HG03378 (cell line): Measurements from ENCODE around the gene MRPL44.
A peak's percentile ranks its signal among the peaks of the same experiment; 100 is the strongest.

Experiments used
- ATAC-seq: cut with Tn5 transposase; IDR thresholded peaks from one replicate; pipeline ENCODE4 v1.9.1; 2021; ENCODE audit warnings: mild to moderate bottlenecking, moderate library complexity; ENCODE audit not compliant: unreplicated experiment

MRPL44 gene

DNA sequence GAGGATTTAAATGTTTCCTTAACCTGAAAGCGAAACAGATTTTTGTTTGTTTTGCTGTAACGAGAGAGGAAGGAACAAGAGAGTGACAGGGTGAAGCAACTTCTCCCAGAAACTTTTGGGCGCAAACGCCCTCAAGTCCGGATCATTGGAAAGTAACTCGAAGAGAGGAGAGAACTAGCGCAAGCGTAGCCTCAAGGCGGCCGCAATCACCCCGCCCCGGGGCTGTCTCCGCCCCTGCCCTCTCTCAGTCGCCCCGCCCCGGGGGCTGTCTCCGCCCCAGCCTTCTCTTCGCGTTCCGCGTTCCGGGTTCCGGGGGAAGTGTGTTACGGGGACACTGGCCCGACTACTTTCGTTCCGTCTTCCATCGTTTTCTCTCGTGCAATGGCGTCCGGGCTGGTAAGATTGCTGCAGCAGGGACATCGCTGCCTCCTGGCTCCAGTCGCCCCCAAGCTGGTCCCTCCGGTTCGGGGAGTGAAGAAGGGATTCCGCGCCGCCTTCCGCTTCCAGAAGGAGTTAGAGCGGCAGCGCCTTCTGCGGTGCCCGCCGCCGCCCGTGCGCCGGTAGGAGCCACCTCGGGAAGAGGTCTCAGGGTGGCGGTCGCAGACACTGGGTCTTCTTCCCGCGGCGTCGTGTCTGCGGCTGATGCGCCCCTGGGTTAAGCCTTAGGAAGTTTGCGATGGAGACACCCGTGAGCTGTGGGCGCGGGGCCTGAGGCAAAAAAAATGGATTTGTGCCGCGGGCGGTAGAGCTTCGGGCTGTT lies at the start of gene MRPL44:
TSS of gene MRPL44 (plus strand) at position 372 of the 760 bp plus-strand sequence. CDS start at position 382, 10 bp downstream.
- peak; percentile 79 for ATAC-seq

DNA sequence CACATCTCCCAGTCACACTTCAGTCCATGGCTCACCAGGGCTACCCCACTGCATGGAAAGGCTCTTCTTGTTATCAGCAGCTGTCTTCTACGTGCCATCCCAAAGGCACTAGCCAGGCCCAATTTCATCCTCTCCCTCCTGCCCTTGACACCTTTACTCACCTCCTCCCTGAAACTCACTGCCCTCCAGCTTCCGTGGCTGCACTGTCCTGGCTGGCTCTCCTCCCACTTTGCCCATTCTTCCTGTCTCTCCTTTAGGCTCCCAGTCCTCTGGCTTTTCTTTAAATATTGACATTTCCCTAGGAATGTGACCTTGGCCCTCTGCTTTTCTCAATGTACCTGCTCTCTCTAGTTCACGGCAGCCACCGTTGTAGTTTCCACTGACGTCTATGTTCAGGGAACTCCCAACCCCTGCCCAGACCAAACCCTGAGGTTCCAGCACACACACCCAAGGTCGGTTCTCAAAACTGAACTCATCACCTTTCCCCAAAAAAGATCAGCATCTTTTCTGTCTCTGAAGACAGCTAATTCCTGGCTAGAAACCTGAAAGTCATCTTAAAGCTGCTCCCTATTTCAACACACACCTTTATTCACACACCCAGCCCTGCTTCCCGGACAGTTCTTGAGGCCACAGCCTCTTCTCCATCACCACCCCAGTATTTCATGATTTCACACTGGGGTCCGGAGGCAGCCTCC lies 48.8 kb upstream of the MRPL44 start:
- ATAC-seq: no peak

DNA sequence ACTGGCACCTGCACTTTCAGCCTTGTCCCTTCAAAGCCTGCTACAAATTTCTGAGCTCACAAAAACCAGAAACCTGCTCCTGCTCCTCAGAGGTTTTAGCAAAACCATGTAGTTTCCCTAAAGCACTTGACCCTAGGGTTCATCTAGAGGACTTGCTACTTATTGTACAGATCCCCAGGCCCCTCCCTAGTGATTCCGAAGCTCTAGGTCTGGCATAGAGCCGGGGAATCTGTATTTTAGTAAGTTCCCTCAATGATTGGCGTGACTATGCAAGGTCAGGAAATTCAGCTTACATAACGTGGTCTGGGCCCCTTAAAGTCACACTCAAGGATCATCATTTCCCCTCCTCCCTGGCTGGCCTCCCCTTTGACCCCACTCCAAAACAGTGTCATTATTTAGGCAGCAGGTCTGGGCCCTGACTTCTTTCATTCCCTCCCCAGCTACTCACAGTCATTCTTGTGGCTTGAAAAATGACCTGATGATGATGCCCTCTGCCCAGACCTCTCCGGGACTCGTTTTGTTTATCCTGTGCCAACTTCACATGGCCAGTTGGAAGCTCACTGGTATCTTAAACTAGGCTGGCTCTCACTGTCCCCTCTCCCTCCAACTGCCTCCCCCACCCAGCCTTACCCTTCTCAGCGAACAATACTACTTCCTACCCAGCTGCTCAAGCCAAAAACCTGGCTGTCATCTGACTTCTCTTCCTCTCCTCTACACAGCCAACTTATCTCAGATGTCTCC lies 48.1 kb upstream of the MRPL44 start:
- ATAC-seq: no peak

DNA sequence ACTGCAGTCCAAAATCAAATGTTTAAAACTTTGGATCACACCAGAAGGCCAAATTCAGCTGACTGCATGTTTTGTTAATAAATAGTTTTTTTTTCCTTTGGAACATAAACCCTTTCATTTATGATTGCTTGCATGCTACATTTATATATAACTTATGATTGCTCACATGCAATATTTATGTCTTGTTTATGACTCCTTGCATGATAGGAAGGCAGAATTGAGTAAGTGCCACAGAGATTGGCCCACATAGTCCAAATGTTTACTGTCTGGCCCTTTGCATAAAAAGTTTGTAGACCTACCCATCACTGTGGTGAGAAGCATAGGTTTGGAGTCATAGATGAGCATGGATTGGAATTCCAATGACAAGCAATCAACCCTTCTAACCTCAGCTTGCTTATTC lies 42.9 kb upstream of the MRPL44 start:
- ATAC-seq: no peak

DNA sequence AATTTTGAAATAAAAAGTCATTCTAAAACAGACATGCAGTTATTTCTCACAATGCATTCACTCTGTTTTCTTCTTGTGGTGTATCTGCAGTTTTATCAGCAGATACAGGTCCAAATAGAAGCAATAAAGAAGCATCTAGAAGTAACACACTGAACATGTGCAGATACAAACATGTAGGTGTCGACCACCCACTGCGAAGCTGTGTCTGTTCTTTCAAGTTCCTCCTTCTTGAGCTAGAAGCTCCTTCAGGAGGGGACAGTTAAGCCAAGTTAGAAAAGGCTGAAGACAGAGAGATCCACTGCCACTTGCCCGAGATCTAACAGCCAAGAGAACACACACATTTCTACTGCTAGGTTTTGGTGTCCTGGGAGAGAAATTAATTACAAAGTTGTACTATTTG lies 42.2 kb upstream of the MRPL44 start:
- ATAC-seq: no peak

DNA sequence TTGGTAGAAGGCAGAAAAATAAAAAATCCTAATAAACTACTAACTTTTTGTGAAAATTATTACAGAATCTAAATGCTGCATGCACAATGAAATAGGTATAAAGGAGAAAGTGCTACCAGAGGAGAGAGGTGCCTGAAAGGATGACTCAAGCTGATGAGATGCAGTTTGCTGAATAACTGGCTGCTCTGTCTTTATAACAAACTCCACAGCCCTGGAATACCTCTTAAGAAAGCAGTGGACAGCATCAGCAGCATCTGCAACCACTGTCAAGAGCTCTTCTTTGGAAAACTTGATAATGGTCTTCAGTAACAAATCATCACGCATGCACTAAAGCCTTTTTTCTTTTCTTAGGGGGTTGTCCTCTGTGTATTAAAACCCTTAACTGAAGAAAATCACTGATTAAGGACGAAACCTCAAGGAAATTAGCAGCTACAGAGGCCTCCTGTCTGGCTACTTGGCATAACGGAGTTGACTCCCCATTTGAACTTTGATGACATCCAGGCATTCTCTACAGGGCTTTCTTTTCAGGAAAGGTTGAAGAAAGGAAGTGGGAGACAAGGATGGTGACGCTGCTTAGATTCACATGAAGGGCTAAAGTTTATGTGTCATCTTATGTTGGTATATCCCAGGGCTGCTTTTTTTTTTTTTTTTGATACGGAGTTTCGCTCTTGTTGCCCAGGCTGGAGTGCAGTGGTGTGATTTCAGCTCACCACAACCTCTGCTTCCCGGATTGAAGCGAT lies 40.9 kb upstream of the MRPL44 start:
- no peak for ATAC-seq

DNA sequence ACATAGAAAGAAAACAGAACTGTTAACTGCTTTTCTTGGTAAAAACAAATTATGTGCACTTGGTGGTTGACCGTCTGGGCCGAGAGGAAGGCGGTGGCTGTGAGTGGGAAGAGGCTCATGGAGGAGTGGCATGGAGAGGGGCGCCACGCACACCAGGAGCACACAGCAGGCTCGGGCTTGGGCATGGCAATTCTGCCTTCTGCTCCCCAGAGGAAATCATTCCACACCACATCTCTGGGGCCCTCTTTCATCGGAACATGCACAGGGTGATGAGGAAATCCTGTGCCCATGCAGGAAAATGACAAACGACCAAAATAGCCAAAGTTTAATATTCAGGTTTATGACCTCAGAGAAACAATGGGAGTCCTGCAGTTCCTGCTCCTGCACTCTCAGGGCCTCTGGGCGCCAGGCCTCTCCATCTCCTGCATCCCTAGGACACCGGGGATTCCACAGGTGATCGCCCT lies 38.6 kb upstream of the MRPL44 start:
- ATAC-seq: no peak

DNA sequence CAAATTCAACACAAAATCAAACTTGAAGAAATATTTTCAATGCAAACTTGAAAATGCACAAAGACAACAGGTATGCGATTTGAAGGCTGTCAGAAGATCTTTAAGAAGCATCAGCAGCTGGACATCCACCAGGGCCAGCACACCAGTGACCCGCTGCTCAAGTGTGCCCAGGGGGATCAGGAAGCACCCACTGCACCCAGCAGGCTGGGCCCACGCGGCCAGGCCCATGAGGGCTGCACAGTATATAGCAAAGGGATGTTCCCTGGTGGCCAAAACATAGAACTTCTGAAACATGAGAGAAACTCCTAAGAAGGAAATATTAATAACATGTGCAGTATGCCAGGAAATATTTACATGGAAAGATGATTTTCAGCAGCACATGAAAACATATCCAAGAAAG lies 37.2 kb upstream of the MRPL44 start:
- no peak for ATAC-seq

DNA sequence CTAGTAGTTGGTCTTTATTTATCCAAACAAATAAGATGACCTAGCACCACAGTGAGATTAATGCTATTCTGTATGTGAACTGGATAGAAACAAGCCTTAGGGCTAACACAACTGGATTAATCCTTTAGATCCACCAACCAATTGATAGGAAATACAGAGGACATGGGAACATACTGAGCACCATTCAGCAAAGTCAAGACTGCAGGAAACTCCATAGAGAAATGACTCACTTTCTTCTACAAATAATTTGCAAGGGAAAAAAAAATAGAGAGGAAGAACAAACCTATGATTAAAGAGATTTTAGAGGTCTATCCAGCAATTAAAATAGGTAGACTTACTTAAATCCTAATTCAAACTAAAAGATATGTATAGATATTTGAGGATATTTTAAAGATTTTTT lies 36.1 kb upstream of the MRPL44 start:
- no peak for ATAC-seq

DNA sequence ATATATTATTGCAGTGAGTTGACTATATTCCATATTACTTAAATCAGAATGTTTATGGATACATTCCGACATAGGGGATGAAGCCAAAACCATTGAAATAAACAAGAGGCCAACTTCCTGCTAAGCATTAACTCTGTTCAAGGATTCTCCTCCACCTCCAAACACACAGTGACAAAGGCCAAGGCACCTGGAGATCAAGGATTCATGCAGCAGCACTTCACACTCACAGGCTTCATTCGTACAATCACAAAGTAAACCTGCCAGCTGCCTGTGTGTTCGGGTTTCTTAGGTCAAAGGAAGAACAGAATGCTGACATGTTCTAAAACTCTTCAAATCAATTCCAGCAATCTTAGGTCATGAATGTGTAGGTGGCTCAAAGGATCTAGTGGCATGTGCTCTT lies 35.0 kb upstream of the MRPL44 start:
- ATAC-seq: no peak

DNA sequence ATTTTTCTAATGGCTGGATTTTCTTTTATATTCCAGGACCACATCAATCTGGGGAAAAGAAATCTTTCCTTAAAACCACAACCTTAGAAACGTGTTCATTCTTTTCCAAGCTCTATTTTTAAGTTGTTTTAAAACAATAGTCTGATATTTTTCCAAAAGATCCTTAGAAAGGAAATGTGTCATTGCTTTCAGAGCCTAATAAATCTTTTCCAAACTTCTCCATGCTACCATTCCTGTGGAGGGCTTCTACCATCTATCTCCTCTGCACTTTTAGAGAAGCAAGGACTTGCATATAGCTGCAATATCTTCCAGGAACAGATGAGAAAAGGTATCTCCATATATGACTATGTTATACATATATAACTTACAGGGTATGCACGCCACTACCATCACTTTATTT lies 33.3 kb upstream of the MRPL44 start:
- ATAC-seq: no peak

DNA sequence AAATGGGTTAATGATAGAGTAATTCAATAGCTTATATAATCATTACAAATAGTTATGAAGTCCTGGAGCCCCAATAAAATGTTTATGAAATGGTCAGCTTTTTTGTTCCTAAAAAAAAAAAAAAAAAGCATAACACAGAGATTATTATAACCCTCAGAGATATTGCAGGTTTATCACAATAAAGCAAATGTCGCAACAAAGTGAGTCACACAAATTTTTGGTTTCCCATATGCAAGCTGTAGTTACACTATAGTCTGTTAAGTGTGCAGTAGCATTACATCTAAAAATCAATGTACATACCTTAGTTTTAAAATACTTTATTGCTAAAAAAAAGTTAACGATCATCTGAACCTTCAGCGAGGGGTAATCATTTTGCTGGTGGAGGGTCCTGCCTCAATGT lies 32.2 kb upstream of the MRPL44 start:
- no peak for ATAC-seq

DNA sequence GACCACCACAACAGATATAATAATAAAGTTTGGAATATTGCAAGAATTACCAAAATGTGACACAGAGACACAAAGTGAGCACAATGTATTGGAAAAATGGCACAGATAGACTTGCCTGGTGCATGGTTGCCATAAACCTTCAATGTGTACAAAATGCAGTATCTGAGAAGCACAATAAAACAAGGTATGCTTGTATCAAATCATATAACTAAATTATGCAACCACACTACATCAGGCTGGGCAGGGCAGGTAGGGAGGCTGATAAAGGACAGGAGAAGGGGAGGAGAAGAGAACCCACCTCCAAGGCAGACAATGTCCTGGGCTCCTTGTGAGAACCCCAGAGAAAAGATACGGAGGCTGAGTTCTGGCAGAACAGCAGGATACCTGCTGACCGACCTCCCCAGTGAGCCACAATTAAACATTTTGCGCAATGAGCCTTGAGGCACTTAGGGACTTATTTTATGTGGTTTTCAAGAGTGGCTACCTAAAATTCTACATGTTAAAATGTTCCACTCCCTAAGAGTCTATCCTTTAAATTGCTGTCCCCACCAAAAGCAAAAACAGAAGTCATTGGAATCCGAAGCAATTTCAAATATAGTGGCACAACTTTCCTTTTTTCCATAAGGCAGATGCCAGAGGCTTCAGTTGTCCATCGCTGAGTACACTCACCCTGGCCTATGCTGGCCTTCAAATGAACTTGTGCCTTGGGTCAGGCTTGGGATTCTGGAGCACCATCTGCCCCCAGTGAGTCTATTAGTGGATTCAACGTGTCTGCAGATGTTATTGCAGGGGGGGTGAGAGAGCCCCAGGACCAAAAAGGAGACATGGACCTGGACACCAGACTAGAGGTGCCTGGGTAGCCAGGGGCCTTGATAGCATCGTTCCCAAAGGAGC lies 28.9 kb upstream of the MRPL44 start:
- no peak for ATAC-seq

DNA sequence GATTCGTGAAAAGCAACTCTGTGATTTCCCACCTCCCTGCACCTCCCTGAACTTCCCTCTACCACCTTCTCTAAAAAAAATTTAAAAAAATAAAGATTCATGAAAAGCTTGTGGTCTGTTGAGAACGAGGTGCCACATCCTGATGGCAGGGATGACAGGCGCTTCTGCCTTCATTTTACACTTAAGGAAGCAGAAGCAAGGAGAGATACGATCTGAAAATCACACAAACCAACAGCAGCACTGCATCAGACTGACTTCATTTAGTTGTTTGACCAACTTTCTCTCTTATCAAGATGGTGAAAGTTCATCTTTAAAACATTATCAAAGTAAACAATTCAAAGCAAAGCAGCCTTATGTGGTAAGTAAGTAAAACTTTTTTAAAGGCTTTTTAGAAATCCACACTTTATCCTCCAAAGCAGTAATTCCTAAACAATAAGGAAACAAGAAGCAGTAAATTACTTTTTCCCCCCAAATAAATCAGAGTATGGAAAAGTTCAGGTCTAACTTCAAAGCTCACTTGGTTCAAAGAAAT lies 27.6 kb upstream of the MRPL44 start:
- ATAC-seq: no peak

DNA sequence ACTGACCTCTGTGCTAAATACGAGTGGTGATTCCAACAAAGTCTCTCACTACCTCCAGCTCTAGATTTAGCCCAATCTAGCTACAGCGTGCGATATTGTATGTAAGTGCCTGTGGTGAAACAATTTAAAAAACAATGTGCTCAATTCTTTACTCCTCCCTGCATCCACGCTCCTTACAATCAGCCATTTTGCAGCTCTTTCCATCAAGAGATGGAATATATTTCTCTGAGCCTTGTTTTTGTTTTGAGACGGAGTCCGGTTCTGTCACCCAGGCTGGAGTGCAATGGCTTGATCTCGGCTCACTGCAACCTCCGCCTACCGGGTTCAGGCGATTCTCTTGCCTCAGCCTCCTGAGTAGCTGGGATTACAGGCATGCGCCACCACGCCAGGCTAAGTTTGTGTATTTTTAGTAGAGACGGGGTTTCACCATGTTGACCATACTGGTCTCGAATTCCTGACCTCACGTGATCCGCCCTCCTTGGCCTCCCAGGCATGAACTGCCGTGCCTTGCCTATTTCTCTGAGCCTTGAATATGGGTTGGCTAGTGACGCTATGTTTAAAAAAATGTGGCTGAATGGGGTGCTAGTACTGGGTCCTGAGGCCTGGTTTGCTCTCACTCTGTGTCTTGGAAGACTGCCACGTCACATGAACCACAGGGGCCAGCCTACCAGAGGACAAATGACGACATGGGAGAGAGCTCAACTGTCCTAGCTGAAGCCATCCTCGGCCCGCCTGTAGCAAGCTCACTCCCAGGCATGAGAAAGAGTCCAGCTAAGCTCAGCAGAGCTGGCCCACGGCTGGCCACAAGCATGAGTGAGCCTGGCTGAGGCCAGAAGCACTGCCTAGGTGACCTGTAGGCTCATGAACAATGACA lies 26.9 kb upstream of the MRPL44 start:
- ATAC-seq: no peak

DNA sequence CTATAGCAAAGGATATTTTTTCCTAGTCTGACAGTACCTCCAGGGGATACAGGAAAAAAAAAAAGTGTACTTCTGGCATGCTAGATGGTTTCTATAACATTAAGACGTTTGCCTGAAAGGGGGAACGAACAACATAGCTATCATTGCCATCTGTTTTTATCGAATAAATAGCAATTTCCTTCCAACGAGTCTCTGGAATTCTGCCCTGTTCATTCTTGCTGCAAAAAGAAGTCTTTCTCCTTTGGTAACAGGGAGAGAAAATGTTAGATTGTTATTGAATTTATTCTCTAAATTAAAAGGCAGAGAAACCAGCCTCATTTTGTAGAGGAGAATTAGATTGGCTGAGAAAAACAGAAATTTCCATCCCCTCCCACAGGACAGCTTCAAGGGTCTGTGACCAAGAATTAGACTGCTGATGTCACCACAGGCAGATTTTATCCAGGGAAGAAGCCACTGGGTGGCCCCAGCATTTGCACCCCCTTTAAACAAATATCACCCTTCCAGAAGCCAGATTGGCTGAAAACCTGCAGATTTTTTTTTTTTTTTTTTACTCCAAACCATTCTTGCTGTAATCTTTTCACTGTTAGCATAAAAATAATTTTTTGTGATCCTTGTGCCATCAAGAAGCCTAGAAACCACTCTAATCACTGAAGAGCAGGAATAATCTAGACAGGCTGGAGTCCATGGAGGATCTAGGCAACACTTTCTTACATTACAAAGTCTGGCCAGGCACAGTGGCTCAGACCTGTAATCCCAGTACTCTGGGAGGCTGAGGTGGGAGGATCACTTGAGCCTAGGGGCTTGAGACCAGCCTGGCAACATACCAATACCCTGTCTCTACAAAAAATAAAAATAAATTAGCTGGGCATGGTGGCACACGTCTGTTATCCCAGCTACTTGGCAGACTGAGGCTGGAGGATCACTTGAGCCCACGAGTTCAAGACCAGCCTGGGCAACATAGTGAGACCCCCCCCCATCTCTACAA lies 24.2 kb upstream of the MRPL44 start:
- no peak for ATAC-seq

DNA sequence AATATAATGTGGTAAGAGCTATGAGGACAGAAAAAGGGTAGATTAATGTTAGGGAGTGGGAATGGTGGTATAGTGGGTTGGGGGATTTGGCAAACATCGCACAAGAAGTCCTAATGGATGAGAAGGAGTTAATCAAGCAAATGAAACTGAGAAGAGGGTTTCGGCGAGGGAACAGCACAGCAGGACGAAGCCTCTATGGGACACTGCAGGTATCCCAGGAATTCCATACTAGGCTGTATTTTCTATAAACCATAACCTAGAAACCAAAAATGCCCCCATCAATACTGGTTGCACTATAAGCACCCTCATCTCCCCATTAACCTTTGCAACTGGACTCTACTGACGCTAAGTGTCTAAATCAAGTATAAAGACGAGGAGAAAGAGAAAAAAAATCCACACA lies 22.4 kb upstream of the MRPL44 start:
- no peak for ATAC-seq
